Endothelial cell of umbilical vein (primary cell): ENCODE measurements around the gene HELQ. TPM values are rescaled to one million over a fixed set of nuclear protein-coding genes. Genes with fewer than 3 reads are reported as not detected.

Source experiments
- BruUV-seq: library from RNA; stranded (reverse); fragments of 400-500 nt; replicated peaks from 2 replicates; lab custom pipeline; 2021; lab: Mats Ljungman, UMichigan
- CTCF ChIA-PET: fragments of 300-600, 350-600 bp; sonication (Branson Sonifier 250); formaldehyde crosslinking; loops from one replicate; lab custom pipeline; 2021; ENCODE audit warnings: antibody characterized with exemption, inconsistent platforms; lab: Charles Lee
- POLR2A ChIA-PET: fragments of 300-600, 350-600 bp; sonication (Branson Sonifier 250); formaldehyde crosslinking; loops from one replicate; lab custom pipeline; 2021; ENCODE audit warnings: antibody characterized with exemption, inconsistent platforms; lab: Charles Lee
- DNase-seq: peaks from one replicate; pipeline ENCODE4 v3.0.0-alpha.2; 2011; ENCODE audit warnings: low read depth, low spot score
- FAIRE-seq: peaks from 2 replicates; lab custom pipeline; 2011; peaks lifted over from hg19 to GRCh38; lab: Jason Lieb, UNC
- H2AFZ ChIP-seq: 2 replicates; pipeline ENCODE4 v1.6.0; 2012; ENCODE audit warnings: low read depth, low read length, control low read depth, inconsistent platforms
- H3K27ac ChIP-seq: 2 replicates; pipeline ENCODE4 v1.5.1; 2011; ENCODE audit warnings: low read depth, mild to moderate bottlenecking, control low read depth, low read length, moderate library complexity; ENCODE audit not compliant: insufficient read depth
- H3K27me3 ChIP-seq, 2 experiments: 2 replicates each; pipeline versions ENCODE4 v1.6.0 to v1.6.1; 2011; ENCODE audit warnings: low read length in 2 of 2, mixed read lengths in 1 of 2; ENCODE audit not compliant: control insufficient read depth in 2 of 2, insufficient read depth in 2 of 2
- H3K36me3 ChIP-seq, 2 experiments: 2 replicates in 1 of 2; 3 replicates in 1 of 2; pipeline ENCODE4 v1.5.1; 2011; ENCODE audit warnings: low read length in 2 of 2, mild to moderate bottlenecking in 1 of 2, moderate library complexity in 1 of 2; ENCODE audit not compliant: control insufficient read depth in 2 of 2, insufficient read depth in 2 of 2; ENCODE audit errors: extremely low read depth in 1 of 2
- H3K4me1 ChIP-seq: 3 replicates; pipeline ENCODE4 v1.5.1; 2011; ENCODE audit warnings: mild to moderate bottlenecking, low read length; ENCODE audit not compliant: control insufficient read depth, insufficient read depth; ENCODE audit errors: extremely low read depth
- H3K4me2 ChIP-seq: 2 replicates; pipeline ENCODE4 v1.6.1; 2011; ENCODE audit warnings: low read length, control low read depth, mixed read lengths; ENCODE audit not compliant: insufficient read depth
- H3K4me3 ChIP-seq, 3 experiments: fragments of 200-600 bp in 1 of 3; sonication (generic), shearing (Covaris generic) in 1 of 3; replicated peaks in 1 of 3; 2 replicates each; pipeline ENCODE4 v1.5.1; 2011 to 2016; ENCODE audit warnings: control low read depth in 3 of 3, low read length in 3 of 3, mild to moderate bottlenecking in 2 of 3, inconsistent platforms in 1 of 3, low read depth in 1 of 3, moderate library complexity in 1 of 3; ENCODE audit not compliant: insufficient read depth in 1 of 3
- H3K79me2 ChIP-seq: 2 replicates; pipeline ENCODE4 v1.6.0; 2012; ENCODE audit warnings: low read length, inconsistent platforms; ENCODE audit not compliant: control insufficient read depth, insufficient read depth
- H3K9ac ChIP-seq: replicated peaks from 2 replicates; pipeline ENCODE3; 2011; ENCODE audit warnings: low read length, control low read depth; ENCODE audit not compliant: insufficient read depth; ENCODE audit errors: extremely low read depth
- H3K9me1 ChIP-seq: replicated peaks from 3 replicates; pipeline ENCODE4 v1.6.0; 2011; ENCODE audit warnings: mild to moderate bottlenecking, low read length; ENCODE audit not compliant: control insufficient read depth, insufficient read depth; ENCODE audit errors: extremely low read depth
- H3K9me3 ChIP-seq: replicated peaks from 2 replicates; pipeline ENCODE4 v1.5.1; 2012; ENCODE audit warnings: low read length, inconsistent platforms; ENCODE audit not compliant: control insufficient read depth, insufficient read depth
- H4K20me1 ChIP-seq: replicated peaks from 2 replicates; pipeline ENCODE3; 2011; ENCODE audit warnings: mild to moderate bottlenecking, low read length; ENCODE audit not compliant: control insufficient read depth, insufficient read depth; ENCODE audit errors: extremely low read depth
- CTCF ChIP-seq, 2 donors: IDR thresholded peaks; 1 replicate in 1 of 2; 2 replicates in 1 of 2; pipeline ENCODE4 v1.5.1; 2011; ENCODE audit warnings: low read length in 2 of 2, mild to moderate bottlenecking in 2 of 2, moderate library complexity in 2 of 2, control low read depth in 1 of 2, inconsistent platforms in 1 of 2, low read depth in 1 of 2; ENCODE audit not compliant: insufficient read depth in 1 of 2; ENCODE audit errors: extremely low read depth in 1 of 2
- EZH2 ChIP-seq: IDR thresholded peaks from 2 replicates; pipeline ENCODE4 v1.6.1; 2012; ENCODE audit warnings: borderline replicate concordance, low read depth, mild to moderate bottlenecking, moderate library complexity, low read length, inconsistent platforms; ENCODE audit not compliant: severe bottlenecking
- FOS ChIP-seq: IDR thresholded peaks from 2 replicates; pipeline ENCODE4 v1.6.1; 2011; ENCODE audit warnings: mild to moderate bottlenecking, low read length, moderate library complexity, borderline replicate concordance; ENCODE audit not compliant: insufficient read depth
- GATA2 ChIP-seq: IDR thresholded peaks from 2 replicates; pipeline ENCODE4 v1.7.0; 2011; ENCODE audit warnings: low read depth, mild to moderate bottlenecking, moderate library complexity, mixed read lengths, low read length; ENCODE audit not compliant: insufficient read length, insufficient read depth
- JUN ChIP-seq: IDR thresholded peaks from 2 replicates; pipeline ENCODE4 v1.6.1; 2011; ENCODE audit warnings: borderline replicate concordance, low read depth; ENCODE audit not compliant: insufficient read length, insufficient read depth
- MAX ChIP-seq: IDR thresholded peaks from 2 replicates; pipeline ENCODE4 v1.6.1; 2011; ENCODE audit not compliant: insufficient read depth, insufficient read length
- MYC ChIP-seq: IDR thresholded peaks from one replicate; pipeline ENCODE4 v1.6.1; 2011; ENCODE audit warnings: mild to moderate bottlenecking, low read depth, low read length
- POLR2A ChIP-seq: IDR thresholded peaks from 2 replicates; pipeline ENCODE4 v1.6.1; 2012; ENCODE audit warnings: low read depth, mild to moderate bottlenecking, control low read depth, low read length
- POLR2AphosphoS5 ChIP-seq: IDR thresholded peaks from 2 replicates; pipeline ENCODE4 v1.6.1; 2012; ENCODE audit warnings: low read depth, mild to moderate bottlenecking, control low read depth, low read length, moderate library complexity; ENCODE audit not compliant: insufficient read depth
- dilution Hi-C: fragments of 300-500 bp; cut with MboI; formaldehyde crosslinking; loops from one replicate; pipeline ENCODE4 v1.15.0; 2019; ENCODE audit warnings: low sequenced_read_pairs; ENCODE audit not compliant: extremely low pct_ligation_motif_present
- intact Hi-C: fragments of 100-400 bp; cut with micrococcal nuclease; formaldehyde crosslinking; loops from one replicate; pipeline ENCODE4 v1.10.0; 2022
- polyA plus RNA-seq, 4 experiments: library from polyadenylated mRNA; depleted of rRNA in 3 of 4; stranded (reverse) in 3 of 4; unstranded in 1 of 4; fragments of >200 nt; gene quantifications; 2 replicates each; pipeline versions ENCODE4 v1.2.1 to v1.2.3, GENCODE V29; 2011 to 2012; ENCODE audit warnings: missing spikeins in 1 of 4
- total RNA-seq: library from RNA; stranded (reverse); gene quantifications from 2 replicates; pipeline ENCODE4 v1.2.3, GENCODE V29; 2021

Gene HELQ
- total and polyA plus RNA-seq, 2 donors (not counting 3 experiments of a cell fraction or from before 2014, with no cell fraction given): 8.7 to 11.1 TPM

GRCh38 chr4:83369831-83370639 is 85.6 kb downstream of the HELQ start:
- DNase-seq (no peak), FAIRE-seq (no peak)
- no peak for TF ChIP-seq JUN
- no peak for TF ChIP-seq POLR2A
- no peak for TF ChIP-seq MAX
- TF ChIP-seq FOS: no peak
- TF ChIP-seq CTCF (IDR thresholded peaks at IDR 0.05; ENCODE audit: extremely low read depth in 1 of 2, insufficient read depth in 1 of 2, low read depth in 1 of 2, low read length in 2 of 2): no peak
- no peak for TF ChIP-seq GATA2
- no peak for TF ChIP-seq POLR2AphosphoS5
- TF ChIP-seq EZH2: no peak
- no peak for TF ChIP-seq MYC
- no peak overlapping the region for H3K27ac ChIP-seq
- no peaks in the 10 kb centered on the region for H3K27me3 ChIP-seq
- no peaks in the 10 kb centered on the region for H3K36me3 ChIP-seq
- no peak overlapping the region for H3K4me3 ChIP-seq
- ChIA-PET CTCF (interaction anchor here (1.3 to 1.7 kb wide), 3 partner anchors 8 to 272 kb away, joined by 3 to 8 read pairs (median 3); no protein-coding TSS in a partner anchor), POLR2A (no interaction called here)
- no peaks in the 10 kb centered on the region for H3K4me1 ChIP-seq
- no peak overlapping the region for H3K9ac ChIP-seq
- BruUV-seq: no TSS peak
- H3K79me2 ChIP-seq: no peaks in the 10 kb centered on the region
- H3K9me1 ChIP-seq: no peaks in the 10 kb centered on the region
- H2AFZ ChIP-seq: no peak overlapping the region
- no peaks in the 10 kb centered on the region for H4K20me1 ChIP-seq
- H3K4me2 ChIP-seq: no peak overlapping the region
- dilution Hi-C loops: no loop called here
- intact Hi-C loops: no loop called here
- no peaks in the 10 kb centered on the region for H3K9me3 ChIP-seq
